Activated naive CD4-positive, alpha-beta T cell treated with Interleukin-2 at 50 U/mL for 16 hours (primary cell): ENCODE results near the gene WAPL.

Experiments
- DNase-seq: peaks from one replicate; pipeline ENCODE4 v3.0.0-alpha.2; 2020

Gene WAPL

DNA sequence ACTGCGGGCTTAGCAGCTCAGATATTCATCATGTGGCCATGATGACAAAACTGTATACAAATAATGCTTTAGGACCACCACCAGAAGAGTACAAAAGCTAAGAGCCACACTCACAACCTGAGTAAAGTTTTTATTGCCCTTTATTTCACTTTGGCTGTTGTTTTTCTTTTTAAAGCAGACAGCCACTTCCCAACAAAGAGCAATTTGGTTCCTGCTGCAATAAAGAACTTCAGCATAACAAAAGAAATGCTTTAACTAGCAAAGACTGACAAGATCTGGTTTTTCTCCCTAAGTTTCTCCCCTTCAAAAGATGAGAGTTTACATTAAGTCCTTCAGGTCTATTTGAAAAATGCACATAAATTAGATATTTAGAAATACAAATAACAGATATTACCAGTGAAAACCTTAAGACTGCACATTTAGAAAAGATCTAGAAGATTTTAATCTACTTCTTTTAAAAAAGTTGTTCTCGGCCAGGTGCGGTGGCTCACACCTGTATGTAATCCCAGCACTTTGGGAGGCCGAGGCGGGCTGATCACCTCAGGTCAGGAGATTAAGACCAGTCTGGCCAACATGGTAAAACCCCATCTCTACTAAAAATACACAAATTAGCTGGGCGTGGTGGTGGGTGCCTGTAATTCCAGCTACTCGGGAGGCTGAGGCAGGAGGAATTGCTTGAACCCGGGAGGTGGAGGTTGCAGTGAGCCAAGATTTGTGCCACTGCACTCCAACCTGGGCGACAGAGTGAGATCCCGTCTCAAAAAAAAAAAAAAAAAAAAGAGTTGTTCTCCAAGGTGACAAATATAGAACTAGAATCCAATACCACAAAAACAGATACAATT lies 59.4 kb downstream of the WAPL start:
- no peak for DNase-seq

DNA sequence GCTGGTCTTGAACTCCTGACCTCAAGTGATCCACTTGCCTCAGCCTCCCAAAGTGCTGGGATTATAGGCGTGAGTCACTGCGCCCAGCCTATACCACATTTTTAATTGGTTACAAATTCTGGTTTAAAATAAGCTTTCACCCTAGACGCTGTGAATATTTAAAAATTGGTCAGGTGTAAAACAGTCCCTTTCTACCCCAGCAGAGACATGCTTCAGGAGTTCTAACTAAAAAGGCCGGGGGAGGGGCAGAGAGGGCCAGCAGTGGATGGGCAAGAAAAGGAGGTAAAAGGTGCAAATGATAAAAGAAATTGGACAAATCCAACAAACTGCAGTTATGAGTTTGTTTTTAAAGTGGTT lies 70.0 kb downstream of the WAPL start:
- no peak for DNase-seq

DNA sequence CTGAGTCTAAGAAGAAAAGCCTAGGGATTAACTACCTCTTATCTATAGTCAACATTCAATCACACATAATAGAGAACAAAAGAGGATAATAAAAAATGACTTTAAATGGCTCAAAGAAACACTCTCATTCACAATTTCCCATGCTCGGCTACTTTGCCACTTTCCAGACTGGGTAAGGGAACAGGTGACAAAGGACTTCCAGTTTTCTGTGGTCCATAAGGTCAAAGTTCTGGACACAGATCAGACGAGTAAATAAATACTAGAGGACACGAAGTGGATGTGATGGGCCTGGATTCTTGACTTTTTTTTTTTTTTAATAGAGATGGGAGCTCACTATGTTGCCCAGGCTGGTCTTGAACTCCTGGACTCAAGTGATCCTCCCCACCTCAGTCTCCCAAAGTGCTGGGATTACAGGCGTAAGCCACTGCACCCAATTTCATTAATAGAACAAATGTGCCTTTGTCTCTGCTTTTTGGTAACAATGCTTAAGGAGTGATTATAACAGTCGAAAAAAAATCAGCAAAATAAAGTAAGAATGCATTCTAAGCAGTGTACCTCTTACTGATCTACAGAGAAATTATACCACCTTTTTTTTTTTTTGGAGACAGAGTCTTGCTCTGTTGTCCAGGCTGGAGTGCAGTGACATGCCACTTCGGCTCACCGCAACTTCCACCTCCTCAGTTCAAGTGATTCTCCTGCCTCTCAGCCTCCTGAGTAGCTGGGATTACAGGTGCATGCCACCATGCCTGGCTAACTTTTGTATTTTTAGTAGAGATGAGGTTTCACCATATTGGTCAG lies 70.6 kb downstream of the WAPL start:
- no peak for DNase-seq

DNA sequence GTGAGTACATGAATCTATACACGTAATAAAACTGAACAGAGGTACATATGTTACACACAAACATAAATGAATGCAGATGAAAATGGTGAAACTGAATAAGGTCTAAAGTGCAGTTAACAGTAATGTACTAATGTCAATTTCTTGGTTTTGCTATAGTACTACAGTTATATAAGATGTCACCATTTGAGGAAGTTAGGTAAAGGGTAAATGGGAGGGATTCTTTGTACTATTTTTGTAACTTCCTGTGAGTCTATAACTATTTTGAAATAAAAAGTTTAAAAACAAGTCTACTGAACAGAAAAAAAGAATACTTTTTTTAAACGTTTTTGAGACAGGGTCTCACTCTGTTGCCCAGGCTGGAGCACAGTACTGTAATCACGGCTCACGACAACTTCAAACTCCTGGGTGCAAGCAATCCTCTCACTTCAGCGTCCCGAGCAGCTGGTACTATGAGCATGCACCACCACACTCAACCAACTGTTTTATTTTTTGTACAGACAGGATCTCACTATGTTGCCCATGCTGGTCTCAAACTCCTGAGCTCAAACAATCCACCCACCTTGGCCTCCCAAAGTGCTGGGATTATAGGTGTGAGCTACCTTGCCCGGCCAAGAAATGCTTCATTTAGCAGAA lies 71.5 kb downstream of the WAPL start:
- DNase-seq = no peak

DNA sequence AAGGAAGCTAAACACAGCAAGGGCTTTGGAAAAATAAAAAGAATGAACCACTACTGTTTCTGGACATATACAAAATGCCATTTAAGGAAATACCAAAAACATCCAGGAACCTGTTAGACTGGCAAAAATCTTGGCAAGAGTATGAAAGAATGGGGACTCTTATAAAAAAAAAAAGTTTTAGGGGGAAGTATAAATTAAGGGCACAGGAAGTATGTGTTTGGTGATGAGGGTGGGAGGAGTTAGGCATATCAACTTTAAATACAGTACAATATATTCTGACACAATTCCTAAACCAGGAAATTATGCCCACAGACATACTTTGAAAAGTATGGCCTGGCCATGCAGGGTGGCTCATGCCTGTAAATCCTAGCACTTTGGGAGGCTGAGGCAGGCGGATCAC lies 74.2 kb downstream of the WAPL start:
- DNase-seq = no peak

DNA sequence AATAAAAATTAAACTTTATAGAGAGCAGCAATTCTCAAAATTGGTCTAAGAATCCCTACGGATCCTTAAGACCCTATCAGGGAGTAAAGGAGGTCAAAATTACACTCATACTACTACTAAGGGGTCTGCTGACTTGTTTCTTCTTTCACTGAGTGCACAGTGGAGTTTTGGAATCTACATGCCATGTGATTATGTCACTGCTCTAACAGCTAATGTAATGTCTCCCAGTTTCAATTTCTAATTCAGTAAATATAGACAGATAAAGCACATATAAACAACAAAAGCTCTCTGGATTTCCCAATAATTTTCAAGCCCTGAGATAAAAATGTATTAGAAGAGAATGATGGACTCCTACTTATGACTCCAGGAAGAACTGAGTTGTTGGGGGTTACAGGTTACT lies 74.6 kb downstream of the WAPL start:
- no peak for DNase-seq

DNA sequence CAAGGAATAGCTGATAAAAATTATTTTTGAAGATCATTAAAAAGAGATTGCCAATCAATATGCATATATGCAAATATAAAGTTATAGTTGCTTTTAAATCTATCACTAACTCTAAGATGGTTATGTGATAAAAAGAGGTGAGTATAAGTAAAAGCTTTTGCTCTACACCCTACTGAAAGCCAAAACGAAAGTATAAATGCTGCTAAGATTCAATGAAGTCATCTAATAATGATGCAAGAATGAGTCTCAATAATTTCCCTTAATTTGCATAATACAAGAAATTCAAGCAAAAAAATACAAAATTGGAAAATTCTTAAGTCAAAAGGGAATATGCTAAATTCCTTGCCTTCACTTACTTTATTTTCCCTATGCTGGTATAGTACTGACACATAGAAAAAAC lies 75.2 kb downstream of the WAPL start:
- DNase-seq = no peak

DNA sequence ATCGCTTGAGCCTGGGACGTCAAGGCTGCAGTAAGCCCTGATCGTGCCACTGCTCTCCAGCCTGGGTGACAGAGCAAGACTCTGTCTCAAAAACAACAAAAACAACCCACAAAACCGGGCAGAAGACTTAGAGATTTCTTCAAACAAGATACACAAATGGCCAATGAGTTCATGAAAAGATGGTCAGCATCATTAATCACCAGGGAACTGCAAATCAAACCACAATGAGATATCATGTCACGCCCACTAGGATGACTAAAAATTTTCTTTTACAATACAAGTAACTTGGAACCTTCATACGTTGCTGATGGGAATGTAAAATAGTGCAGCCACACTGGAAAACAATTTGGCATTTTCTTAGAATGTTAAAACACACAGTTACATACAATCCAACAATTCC lies 77.7 kb downstream of the WAPL start:
- DNase-seq = no peak

DNA sequence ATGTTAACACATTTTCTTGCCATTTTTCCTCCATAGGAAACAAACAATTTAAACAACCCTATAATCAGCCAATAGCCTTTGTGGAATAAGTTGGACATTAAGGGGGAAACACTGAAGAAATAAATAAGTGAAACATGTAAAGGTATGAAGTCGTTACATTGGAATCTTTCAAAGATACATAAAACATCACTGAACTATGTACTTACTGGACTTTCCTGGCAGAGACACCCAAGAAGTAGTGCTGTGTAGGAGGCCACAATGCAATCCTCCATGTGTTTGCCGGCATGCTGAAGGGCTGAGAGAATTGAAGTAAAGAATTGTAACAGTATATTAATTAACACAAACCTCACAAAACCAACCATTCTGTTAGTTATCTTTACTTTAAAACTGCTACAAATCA lies 78.5 kb downstream of the WAPL start:
- DNase-seq = no peak

DNA sequence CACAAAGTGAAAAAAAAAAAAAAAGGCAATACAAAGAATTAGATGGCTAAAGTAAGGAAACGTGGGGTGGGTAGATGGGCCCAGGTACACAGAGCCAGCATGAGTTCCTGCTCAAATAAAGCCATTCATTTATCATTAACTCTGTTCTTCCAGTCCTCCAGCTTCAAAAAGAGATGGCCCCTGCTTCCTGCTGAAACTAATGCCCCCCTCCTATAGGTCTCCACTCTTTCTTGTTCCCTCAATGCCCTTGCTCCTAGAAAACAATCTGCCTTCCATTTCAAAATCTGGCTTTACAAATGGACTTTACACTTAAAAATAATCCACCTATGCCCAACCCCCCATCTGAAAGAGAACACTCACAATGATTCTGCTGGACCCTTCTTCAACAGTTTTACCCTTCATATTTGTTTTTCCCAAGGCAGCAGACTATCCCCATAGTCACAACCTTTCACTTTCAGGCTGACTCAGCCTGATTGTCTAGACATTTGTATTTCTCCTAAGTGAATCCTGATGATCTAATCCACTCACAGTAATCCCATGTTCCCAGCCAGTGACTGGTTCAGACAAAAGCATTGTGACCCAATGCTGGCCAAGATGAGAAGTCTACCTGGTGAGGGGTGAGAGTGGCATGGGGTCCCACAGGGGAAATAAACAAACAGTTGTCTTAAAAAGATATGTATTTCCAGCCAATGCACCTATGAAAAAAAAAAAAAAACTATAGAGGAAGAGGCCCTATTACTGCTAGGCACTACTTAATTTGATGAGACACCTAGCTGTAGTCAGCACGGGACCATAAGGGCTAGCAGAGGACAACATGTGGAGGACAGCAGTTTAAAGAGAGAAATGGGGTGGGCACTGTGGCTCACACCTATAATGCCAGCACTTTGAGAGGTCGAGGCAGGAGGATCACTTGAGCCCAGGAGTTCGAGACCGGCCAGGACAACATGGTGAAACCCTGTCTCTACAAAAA lies 80.4 kb downstream of the WAPL start:
- DNase-seq = no peak

DNA sequence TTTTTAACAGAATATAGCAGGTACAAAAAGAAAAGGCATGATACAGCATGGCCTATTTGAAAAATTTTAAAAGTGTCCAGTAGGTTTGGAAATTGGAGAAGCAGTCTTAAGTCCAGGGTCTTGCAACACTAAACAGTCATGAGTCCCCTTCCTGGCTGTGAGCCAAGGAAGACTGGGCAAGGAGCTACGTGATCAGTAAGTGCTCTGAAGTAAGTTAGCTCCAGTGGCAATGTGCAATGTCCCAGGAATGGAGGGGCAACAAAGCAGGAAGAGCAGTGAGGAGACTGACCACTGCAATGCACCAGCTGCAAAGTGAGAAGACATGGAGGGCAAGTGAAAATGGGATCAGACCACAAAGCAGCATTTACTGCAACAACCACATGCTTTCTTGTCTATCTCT lies 82.0 kb downstream of the WAPL start:
- no peak for DNase-seq

DNA sequence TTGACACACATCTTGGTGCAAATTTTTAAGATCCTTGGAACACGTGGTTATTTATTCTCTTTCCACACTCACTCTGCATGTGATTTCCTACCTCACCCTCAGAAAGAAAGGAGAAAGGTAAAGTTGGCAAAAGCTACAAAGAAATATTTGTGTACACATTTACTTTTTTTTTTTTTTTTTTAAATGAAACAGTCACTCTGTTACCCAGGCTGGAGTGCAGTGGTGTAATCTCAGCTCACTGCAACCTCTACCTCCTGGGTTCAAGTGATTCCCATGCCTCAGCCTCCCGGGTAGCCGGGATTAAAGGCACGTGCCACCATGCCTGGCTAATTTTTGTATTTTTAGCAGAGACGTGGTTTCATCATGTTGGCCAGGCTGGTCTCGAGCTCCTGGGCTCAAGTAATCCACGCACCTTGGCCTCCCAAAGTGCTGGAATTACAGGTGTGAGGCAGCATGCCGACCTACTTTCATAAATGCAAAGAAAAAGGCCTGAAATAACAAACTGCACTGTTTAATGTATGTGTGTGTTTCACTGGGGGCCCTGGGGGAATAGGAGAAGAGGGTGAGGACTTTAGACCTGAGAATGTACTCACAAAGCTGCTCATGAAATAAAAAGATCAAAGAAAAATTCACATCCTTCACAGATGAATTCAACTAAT lies 83.4 kb downstream of the WAPL start:
- DNase-seq = no peak

DNA sequence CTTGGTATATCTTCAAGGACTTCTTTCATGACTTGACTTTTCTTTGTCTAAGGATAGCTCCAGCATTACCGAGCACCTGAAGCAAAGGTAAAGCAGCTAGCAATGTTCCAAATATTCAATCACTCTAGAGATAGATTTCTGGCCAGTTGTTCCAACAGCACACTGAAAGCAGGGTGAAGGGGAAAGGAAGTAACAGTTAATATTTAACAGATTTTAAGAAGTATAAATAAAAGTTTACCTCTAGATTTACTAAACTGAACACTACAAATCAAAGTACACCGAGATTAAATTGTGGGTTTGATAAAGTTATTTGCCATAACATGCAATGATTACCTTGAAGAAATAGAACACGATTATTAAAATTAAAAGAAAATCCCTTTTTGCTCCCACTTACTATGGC lies 84.1 kb downstream of the WAPL start:
- DNase-seq = no peak

DNA sequence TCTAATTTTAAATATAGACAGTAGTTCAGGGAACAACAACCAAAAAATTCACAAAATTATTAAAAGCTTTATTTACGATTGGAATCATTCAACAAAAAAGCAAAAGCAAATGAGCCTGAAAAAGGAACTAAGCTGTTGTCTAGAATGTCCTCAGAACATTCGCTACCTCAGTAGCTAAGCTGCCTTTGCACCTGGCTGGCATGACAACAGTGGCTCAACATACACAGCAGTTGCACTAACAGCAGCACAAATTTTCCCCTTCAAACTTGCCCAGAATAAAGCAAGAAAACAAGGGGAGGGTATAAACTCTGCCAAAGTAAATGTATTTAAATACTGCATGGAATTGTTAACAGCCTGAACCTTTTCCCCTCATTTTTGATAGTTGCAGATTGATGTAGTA lies 84.6 kb downstream of the WAPL start:
- DNase-seq = no peak

DNA sequence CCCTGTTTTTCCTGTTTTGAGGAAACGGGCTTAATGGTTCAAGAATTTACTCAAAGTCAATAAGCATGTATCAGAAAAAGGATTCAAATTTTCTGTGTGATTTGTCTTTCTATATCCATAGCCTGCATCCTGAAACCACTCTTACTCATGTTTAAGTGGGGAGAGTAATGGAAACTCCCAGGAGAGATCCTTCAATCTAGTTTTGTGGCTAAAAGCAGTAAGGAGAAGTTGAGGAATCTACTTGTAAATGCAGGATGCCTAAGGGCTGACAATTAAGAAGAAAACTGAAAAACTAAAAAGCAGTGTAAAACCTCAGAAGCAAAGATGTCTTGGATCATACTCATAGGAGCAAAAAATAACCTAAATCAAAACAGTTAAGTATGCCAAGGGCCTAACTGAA lies 86.9 kb downstream of the WAPL start:
- no peak for DNase-seq

DNA sequence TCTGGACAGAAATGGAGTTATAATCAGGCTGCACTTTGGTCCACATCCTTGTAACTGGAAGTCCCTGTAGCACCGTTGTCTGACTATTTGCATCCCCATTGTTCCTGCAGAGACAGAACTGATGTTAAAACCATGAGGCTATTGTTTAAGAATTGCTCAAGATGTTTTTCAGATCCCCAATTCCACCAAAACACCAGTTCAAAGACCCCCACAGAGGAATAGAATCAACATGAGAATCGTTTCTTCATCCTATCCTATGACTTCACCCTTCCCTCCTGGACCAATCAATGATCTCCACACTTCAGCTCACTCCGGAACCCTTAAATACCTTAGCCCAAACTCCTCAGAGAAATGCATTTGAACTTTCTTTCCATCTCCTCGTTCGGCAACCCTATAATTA lies 97.9 kb downstream of the WAPL start:
- DNase-seq = no peak

DNA sequence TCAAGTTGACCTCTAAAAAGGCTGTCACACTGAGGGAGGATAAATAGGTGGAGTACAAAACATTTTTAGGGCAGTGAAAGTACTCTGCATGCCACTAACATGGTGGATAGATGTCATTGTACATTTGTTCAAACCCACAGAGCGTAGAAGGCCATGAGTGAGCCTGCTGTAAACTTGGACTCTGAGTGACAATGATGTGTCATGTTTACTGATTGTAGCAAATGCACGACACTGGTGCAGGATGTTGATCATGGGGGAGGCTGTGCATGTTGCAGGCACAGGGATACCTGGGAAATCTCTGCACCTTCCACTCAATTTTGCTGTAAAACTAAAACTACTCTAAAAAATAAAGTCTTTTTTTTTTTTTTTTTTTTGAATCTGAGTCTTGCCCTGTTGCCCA lies 102.5 kb downstream of the WAPL start:
- no peak for DNase-seq

DNA sequence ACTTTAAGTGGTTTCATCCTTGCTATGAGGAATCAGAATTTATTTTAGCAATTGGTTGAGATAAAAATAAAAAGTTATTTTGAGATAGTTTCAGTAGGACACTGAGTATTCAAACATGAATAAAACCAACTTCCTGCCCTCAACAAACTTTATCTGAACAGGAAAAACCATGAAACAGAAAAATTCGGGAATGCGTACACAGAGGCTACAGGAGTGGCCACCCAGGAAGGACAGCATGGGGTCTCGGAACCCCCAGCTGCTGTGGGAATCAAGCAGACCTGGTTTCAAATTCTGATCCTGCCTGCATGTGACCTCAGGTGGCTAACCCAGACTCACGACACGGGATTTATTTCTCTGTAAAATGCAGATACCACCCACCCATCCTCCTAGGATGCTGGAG lies 106.0 kb downstream of the WAPL start:
- DNase-seq = no peak

DNA sequence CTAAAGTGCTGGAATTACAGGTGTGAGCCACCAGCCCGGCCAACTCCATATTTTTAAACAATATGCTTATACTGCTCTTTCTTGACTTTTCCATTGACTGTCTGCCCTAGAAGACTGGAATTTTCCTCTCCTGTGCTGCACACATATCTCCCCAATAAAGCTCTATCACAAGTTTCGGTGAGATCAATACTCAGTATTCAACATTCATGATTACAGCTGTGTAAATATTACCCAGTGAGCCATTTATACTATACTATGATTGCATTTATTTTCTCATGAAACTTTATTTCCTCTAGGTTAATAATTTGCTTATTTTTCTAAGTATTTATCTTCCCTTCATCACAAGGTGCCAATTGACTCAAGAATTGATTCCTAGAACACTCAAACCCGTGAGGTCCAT lies 106.5 kb downstream of the WAPL start:
- no peak for DNase-seq

DNA sequence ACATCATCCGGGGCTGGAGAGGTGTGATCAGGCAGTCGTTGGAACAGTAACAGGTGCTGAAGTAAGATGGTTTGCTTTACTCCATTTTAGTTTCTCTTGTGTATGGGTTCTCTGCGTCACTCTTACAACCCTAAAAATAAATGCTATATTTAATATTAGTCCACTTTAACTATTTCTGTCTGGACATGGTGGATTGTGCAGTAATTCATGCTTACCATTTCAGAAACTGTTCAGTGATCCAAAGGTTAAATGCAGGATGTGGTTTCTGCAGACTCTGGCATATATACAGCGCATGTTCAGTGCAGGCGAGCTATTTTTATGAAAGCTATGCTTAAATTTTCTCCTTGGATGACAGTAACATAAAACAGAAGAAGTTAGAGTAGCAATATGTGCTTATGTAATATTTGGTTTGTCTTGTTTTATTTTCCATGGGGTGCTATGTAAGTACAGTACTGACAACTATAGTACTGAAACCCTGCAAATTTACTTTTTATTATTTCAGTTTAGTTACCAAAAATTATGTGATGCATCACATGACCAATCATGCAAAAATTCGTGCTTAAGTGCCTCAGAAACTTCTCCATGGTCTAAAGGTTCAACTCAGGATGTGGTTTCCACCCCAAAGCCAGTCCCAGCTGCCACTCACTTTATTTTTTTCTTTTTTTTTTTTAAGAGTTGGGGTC lies 108.4 kb downstream of the WAPL start:
- DNase-seq = no peak

DNA sequence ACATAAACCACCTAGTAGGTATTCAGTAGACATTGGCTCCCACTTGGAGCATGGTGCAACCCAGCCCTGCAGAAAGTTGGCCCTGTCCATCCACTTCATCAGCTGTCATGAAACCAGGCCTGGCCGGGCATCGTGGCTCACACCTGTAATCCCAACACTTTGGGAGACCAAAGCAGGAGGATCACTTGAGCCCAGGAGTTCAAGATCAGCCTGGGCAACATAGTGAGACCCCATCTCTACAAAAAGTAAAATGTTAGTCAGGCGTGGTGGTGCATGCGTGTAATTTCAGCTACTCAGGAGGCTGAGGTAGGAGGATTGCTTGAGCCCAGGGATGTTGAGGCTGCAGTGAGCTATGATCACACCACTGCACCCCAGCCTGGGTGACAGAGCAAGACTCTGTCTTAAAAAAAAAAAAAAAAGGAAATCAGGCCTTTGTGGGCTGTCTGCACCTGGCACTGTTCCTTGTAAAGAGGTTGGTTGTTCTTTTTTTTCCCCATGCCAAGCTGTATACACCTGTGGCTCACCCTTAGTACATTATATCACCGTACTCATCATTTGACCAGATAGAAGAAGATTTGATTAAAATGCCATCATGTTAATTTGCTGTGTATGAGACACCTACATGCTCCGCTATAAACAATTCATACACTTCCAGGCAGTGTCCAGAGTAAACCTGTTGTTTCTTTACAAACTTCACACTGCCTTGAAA lies 109.6 kb downstream of the WAPL start:
- DNase-seq = no peak
